K562 (cell line): ENCODE measurements around the gene KMT2C. TPM values are rescaled to one million over a fixed set of nuclear protein-coding genes. Genes with fewer than 3 reads are reported as not detected.
"Not testable (repeated sequence)": the region's sequence is repeated elsewhere in the genome, so short reads cannot be mapped to it uniquely, and the experiment has no call there.

ENCODE experiments used
- ATAC-seq: fragments of 200-7000 bp; cut with Tn5 transposase; 3 replicates; pipeline ENCODE4 v1.9.1; 2020; ENCODE audit warnings: moderate library complexity
- BruUV-seq: library from RNA; stranded (reverse); fragments of 400-500 nt; replicated peaks from 2 replicates; lab custom pipeline; 2021; lab: Mats Ljungman, UMichigan
- CTCF ChIA-PET: fragments of 300-600 bp; formaldehyde crosslinking; extraction: SDS; loops from one replicate; lab custom pipeline; 2021; ENCODE audit warnings: low intra/inter-chr PET ratio; lab: Yijun Ruan, JAX
- POLR2A ChIA-PET: fragments of 300-600, 350-650 bp; sonication (Branson Sonifier 250); formaldehyde crosslinking; extraction: SDS; loops from one replicate; lab custom pipeline; 2021; ENCODE audit warnings: antibody characterized with exemption, inconsistent platforms; lab: Yijun Ruan, JAX
- DNase-seq, 4 experiments: peaks; one replicate each; pipeline versions ENCODE4 v3.0.0 to v3.0.0-alpha.2; 2011 to 2018; ENCODE audit warnings: low spot score in 3 of 4, mixed read lengths in 3 of 4; ENCODE audit errors: extremely low read depth in 1 of 4
- FAIRE-seq: peaks from 2 replicates; lab custom pipeline; 2011; peaks lifted over from hg19 to GRCh38; lab: Jason Lieb, UNC
- H2AFZ ChIP-seq: 2 replicates; pipeline ENCODE4 v1.6.0; 2011; ENCODE audit warnings: low read depth, low read length, control low read depth, inconsistent platforms
- H3K27ac ChIP-seq: fragments of 200-600 bp; 3 replicates; pipeline ENCODE4 v1.8.0; 2011; ENCODE audit warnings: low read depth, mild to moderate bottlenecking, control low read depth, inconsistent platforms, low read length, moderate library complexity, mixed read lengths; ENCODE audit errors: extremely low read depth
- H3K27me3 ChIP-seq, 2 experiments: fragments of 300-600 bp in 1 of 2; 2 replicates in 1 of 2; 3 replicates in 1 of 2; pipeline versions ENCODE4 v1.6.0 to v1.8.0; 2011; ENCODE audit warnings: inconsistent platforms in 2 of 2, low read length in 2 of 2, mild to moderate bottlenecking in 1 of 2, mixed read lengths in 1 of 2, moderate library complexity in 1 of 2; ENCODE audit not compliant: control insufficient read depth in 2 of 2, insufficient read depth in 2 of 2
- H3K36me3 ChIP-seq: fragments of 300-600 bp; 3 replicates; pipeline ENCODE4 v1.8.0; 2011; ENCODE audit warnings: mild to moderate bottlenecking, low read length, inconsistent platforms; ENCODE audit not compliant: control insufficient read depth, insufficient read depth
- H3K4me1 ChIP-seq, 2 experiments: fragments of 200-600 bp in 1 of 2; replicated peaks in 1 of 2; 2 replicates in 1 of 2; 3 replicates in 1 of 2; pipeline versions ENCODE4 v1.5.1 to v1.8.0; 2011; ENCODE audit warnings: inconsistent platforms in 2 of 2, low read length in 2 of 2, mild to moderate bottlenecking in 1 of 2, mixed read lengths in 1 of 2, moderate library complexity in 1 of 2; ENCODE audit not compliant: control insufficient read depth in 2 of 2, insufficient read depth in 2 of 2
- H3K4me2 ChIP-seq: 2 replicates; pipeline ENCODE4 v1.6.1; 2011; ENCODE audit warnings: low read length, control low read depth, inconsistent platforms, mixed read lengths; ENCODE audit not compliant: insufficient read depth
- H3K4me3 ChIP-seq: fragments of 200-600 bp; sonication (generic), shearing (Covaris generic); 2 replicates; pipeline ENCODE4 v1.5.1; 2016; ENCODE audit warnings: control low read depth, inconsistent platforms
- H3K79me2 ChIP-seq: fragments of 200-600 bp; 3 replicates; pipeline ENCODE4 v1.8.0; 2011; ENCODE audit warnings: low read length, inconsistent platforms; ENCODE audit not compliant: control insufficient read depth, insufficient read depth
- H3K9ac ChIP-seq, 2 experiments: 2 replicates each; pipeline versions ENCODE4 v1.6.0 to v1.6.1; 2011; ENCODE audit warnings: low read depth in 2 of 2, low read length in 2 of 2, control low read depth in 1 of 2, inconsistent platforms in 1 of 2, mild to moderate bottlenecking in 1 of 2, mixed read lengths in 1 of 2; ENCODE audit not compliant: insufficient read depth in 1 of 2
- H3K9me1 ChIP-seq: one replicate; pipeline ENCODE4 v1.6.0; 2011; ENCODE audit warnings: inconsistent platforms, mild to moderate bottlenecking, low read length, moderate library complexity; ENCODE audit not compliant: control insufficient read depth, insufficient read depth
- H3K9me3 ChIP-seq: replicated peaks from 2 replicates; pipeline ENCODE4 v1.5.1; 2011; ENCODE audit warnings: low read depth, low read length, inconsistent platforms; ENCODE audit not compliant: control insufficient read depth, insufficient read depth
- H4K20me1 ChIP-seq: replicated peaks from 2 replicates; pipeline ENCODE4 v1.6.1; 2011; ENCODE audit warnings: low read length, inconsistent platforms, mixed read lengths; ENCODE audit not compliant: control insufficient read depth, insufficient read depth
- CBFB ChIP-seq: sonication (generic); formaldehyde crosslinking; IDR thresholded peaks from 2 replicates; pipeline ENCODE4 v1.4.0; 2020; ENCODE audit warnings: mild to moderate bottlenecking, missing genetic modification reagents
- MIER1 ChIP-seq: fragments of 450-650 bp; IDR thresholded peaks from 2 replicates; pipeline ENCODE4 v1.6.1; 2016; ENCODE audit warnings: antibody characterized with exemption, mild to moderate bottlenecking, low read depth
- NCOR1 ChIP-seq: fragments of 450-650 bp; IDR thresholded peaks from 2 replicates; pipeline ENCODE4 v1.6.1; 2016; ENCODE audit warnings: mild to moderate bottlenecking, moderate library complexity
- NFIC ChIP-seq: fragments of 450-650 bp; IDR thresholded peaks from 2 replicates; pipeline ENCODE4 v1.6.1; 2017; ENCODE audit warnings: mild to moderate bottlenecking, inconsistent platforms
- TAF15 ChIP-seq: fragments of 200-400 bp; formaldehyde crosslinking; IDR thresholded peaks from 2 replicates; pipeline ENCODE4 v1.6.1; 2017; ENCODE audit warnings: mild to moderate bottlenecking, low read depth, low read length, moderate library complexity
- ZBED1 ChIP-seq: IDR thresholded peaks from 2 replicates; pipeline ENCODE4 v1.6.1; 2014
- ZNF121 ChIP-seq: sonication (generic); formaldehyde crosslinking; conservative IDR thresholded peaks from 2 replicates; pipeline ENCODE4 v1.8.0; 2022; ENCODE audit warnings: missing genetic modification reagents
- WGBS: fragments of 100-300 bp; shearing (Covaris generic); methylation state at CpG from one replicate; pipeline ENCODE4 v1.1.6; 2016; ENCODE audit warnings: low coverage, mixed read lengths; ENCODE audit not compliant: insufficient coverage; ENCODE audit errors: missing lambda C conversion rate; 5-methylcytosine and 5-hydroxymethylcytosine counted together
- in situ Hi-C: fragments of 300-500 bp; cut with MboI; formaldehyde crosslinking; loops from 4 replicates; pipeline ENCODE4 v1.15.0; 2018; ENCODE audit warnings: inconsistent platforms, mixed read lengths
- intact Hi-C: fragments of 100-400 bp; cut with micrococcal nuclease; formaldehyde crosslinking; loops from 2 replicates; pipeline ENCODE4 v1.14.2; 2022
- polyA plus RNA-seq, 8 experiments: library from polyadenylated mRNA; depleted of rRNA in 4 of 8; stranded (reverse) in 5 of 8; unstranded in 3 of 8; fragments of >200 nt; fragmentation: Nextera tagmentation in 2 of 8; fragmentation: Illumina TruSeq in 1 of 8; extraction: Ambion mirVana in 2 of 8; extraction: Trizol in 1 of 8; gene quantifications; 2 replicates each; pipeline versions ENCODE4 v1.2.1 to v1.2.3, GENCODE V29; 2011 to 2014; ENCODE audit warnings: inconsistent platforms in 1 of 8, missing spikeins in 1 of 8
- total RNA-seq, 7 experiments: library from RNA; depleted of rRNA in 6 of 7; stranded (reverse); fragments of >200 nt in 6 of 7; fragmentation: Illumina TruSeq in 2 of 7; extraction: Trizol in 2 of 7; gene quantifications; 2 replicates each; pipeline versions ENCODE4 v1.2.1 to v1.2.3, GENCODE V29; 2011 to 2021; ENCODE audit warnings: low replicate concordance in 1 of 7

Gene KMT2C
- total and polyA plus RNA-seq, 9 of the 15 experiments (the other 6 are each of a cell fraction or from before 2014, with no cell fraction given): 4.9 to 67.8 (median 27.1) TPM

DNA sequence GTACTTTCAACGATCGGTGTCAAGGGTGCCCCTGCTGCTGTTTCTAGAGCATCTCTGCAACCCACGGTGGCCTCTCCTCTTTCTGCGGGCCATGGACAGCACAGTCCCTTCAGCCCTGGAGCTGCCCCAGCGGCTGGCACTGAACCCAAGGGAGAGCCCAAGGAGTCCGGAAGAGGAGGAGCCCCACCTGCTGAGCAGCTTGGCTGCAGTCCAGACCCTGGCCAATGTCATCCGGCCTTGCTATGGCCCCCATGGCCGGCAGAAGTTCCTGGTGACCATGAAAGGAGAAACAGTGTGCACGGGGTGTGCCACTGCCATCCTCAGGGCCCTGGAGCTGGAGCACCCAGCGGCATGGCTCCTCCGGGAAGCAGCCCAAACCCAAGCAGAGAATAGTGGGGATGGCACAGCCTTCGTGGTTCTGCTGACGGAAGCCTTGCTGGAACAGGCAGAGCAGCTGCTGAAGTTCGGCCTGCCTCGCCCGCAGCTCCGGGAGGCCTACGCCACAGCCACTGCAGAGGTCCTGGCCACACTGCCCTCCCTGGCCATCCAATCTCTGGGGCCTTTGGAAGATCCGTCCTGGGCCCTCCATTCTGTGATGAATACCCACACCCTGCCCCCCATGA, 9.7 kb upstream of the KMT2C start:
- H3K27ac ChIP-seq, H4K20me1 ChIP-seq, H3K4me1 ChIP-seq, H3K36me3 ChIP-seq, H2AFZ ChIP-seq, FAIRE-seq, H3K27me3 ChIP-seq, in situ Hi-C loops, H3K9me3 ChIP-seq, H3K79me2 ChIP-seq, H3K9me1 ChIP-seq, BruUV-seq, intact Hi-C loops, H3K4me2 ChIP-seq, DNase-seq, H3K4me3 ChIP-seq, CTCF ChIA-PET: not testable (repeated sequence)
- WGBS: 64% methylated on average over 18 of the region's 19 CpGs
- peak; percentile 61 for TF ChIP-seq NFIC
- peak; percentile 48; the same call in 1 of the 2 replicates for TF ChIP-seq MIER1
- peak overlapping the region in 1 of 2 experiments; percentile 65; a peak in 1 of 4 replicates for H3K9ac ChIP-seq
- peak; percentile 30 for ATAC-seq
- POLR2A ChIA-PET: interaction anchor here (0.6 kb wide), 3 partner anchors 19 to 211 kb away, joined by 3 read pairs; no protein-coding TSS in a partner anchor

DNA sequence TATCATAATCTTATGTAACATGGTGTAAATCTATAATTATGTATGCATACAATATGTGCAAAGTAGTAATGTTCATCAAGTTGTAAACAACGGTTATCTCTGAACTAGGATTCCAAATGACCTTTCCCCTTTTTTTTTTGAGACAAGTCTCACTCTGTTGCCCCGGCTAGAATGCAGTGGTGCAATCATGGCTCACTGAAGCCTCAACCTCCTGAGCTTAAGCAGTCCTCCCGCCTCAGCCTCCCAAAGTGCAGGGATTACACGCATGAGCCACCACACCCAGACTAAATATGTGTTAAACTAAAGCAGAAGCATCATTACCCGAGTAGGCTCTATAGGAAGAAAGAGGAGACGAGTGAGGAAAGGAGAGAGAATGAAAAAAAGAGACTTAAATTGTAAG, 7.8 kb upstream of the KMT2C start:
- no peak overlapping the region for H3K9ac ChIP-seq
- in situ Hi-C loops (no loop called here), intact Hi-C loops (no loop called here)
- no peaks in the 10 kb centered on the region for H3K27me3 ChIP-seq
- no peaks in the 10 kb centered on the region for H3K9me1 ChIP-seq
- BruUV-seq: no TSS peak
- FAIRE-seq (no peak), DNase-seq (no peak), ATAC-seq (no peak)
- ChIA-PET POLR2A (no interaction called here), CTCF (no interaction called here)
- H3K79me2 ChIP-seq: no peaks in the 10 kb centered on the region
- H3K27ac ChIP-seq: no peak overlapping the region
- no peak for TF ChIP-seq NCOR1
- TF ChIP-seq TAF15: no peak
- TF ChIP-seq ZNF121: peak; percentile 31
- no peak for TF ChIP-seq CBFB (CRISPR knock-in tag)
- no peak for TF ChIP-seq ZBED1
- H3K4me3 ChIP-seq: no peak overlapping the region
- no peaks in the 10 kb centered on the region for H3K9me3 ChIP-seq
- H4K20me1 ChIP-seq: no peaks in the 10 kb centered on the region
- H3K4me2 ChIP-seq: no peak overlapping the region
- WGBS: 29% methylated on average over 6 of the region's 6 CpGs
- no peak overlapping the region for H2AFZ ChIP-seq
- H3K4me1 ChIP-seq: peaks cover 2 to 9% of the 10 kb centered on the region in 2 experiments; a peak in 4 of 5 replicates
- H3K36me3 ChIP-seq: no peaks in the 10 kb centered on the region
